H1 (cell line): ENCODE results near the gene ZNF512B. TPM values are rescaled to one million over a fixed set of nuclear protein-coding genes. Genes with fewer than 3 reads are reported as not detected.

ENCODE experiments used
- CTCF ChIA-PET: fragments of 300-600 bp; sonication (Branson Sonifier 250); formaldehyde crosslinking; loops from one replicate; lab custom pipeline; 2021; ENCODE audit not compliant: partially characterized antibody; lab: Charles Lee
- POLR2A ChIA-PET: fragments of 300-600 bp; sonication (Branson Sonifier 250); formaldehyde crosslinking; loops from one replicate; lab custom pipeline; 2021; ENCODE audit warnings: inconsistent platforms; ENCODE audit not compliant: partially characterized antibody; lab: Charles Lee
- DNase-seq, 2 experiments: peaks; one replicate each; pipeline versions ENCODE4 v3.0.0 to v3.0.0-alpha.2; 2010 to 2022; ENCODE audit warnings: low spot score in 2 of 2, low read depth in 1 of 2, mixed read lengths in 1 of 2
- FAIRE-seq: peaks from 2 replicates; lab custom pipeline; 2011; peaks lifted over from hg19 to GRCh38; lab: Jason Lieb, UNC
- H2AFZ ChIP-seq: 2 replicates; pipeline ENCODE4 v1.8.1; 2012; ENCODE audit warnings: low read length, inconsistent platforms
- H2AK5ac ChIP-seq: 2 replicates; pipeline ENCODE4 v1.6.1; 2013; ENCODE audit warnings: low read depth, low read length
- H2BK120ac ChIP-seq: replicated peaks from 2 replicates; pipeline ENCODE3; 2013; ENCODE audit warnings: low read depth, low read length, inconsistent platforms
- H2BK12ac ChIP-seq: 2 replicates; pipeline ENCODE4 v1.6.1; 2013; ENCODE audit warnings: low read depth, low read length
- H2BK15ac ChIP-seq: 2 replicates; pipeline ENCODE4 v1.6.1; 2013; ENCODE audit warnings: low read length
- H2BK20ac ChIP-seq: 2 replicates; pipeline ENCODE4 v1.6.1; 2013; ENCODE audit warnings: low read length
- H2BK5ac ChIP-seq: 2 replicates; pipeline ENCODE4 v1.6.1; 2013; ENCODE audit warnings: low read depth, low read length
- H3K14ac ChIP-seq: 2 replicates; pipeline ENCODE4 v1.6.1; 2013; ENCODE audit warnings: inconsistent platforms; ENCODE audit not compliant: insufficient read length
- H3K18ac ChIP-seq: 2 replicates; pipeline ENCODE4 v1.6.1; 2013; ENCODE audit warnings: low read length; ENCODE audit errors: extremely low read depth
- H3K23ac ChIP-seq: 2 replicates; pipeline ENCODE4 v1.6.1; 2013; ENCODE audit warnings: inconsistent platforms; ENCODE audit not compliant: insufficient read length
- H3K23me2 ChIP-seq: 2 replicates; pipeline ENCODE4 v1.6.1; 2013; ENCODE audit warnings: low read depth, low read length
- H3K27ac ChIP-seq: 2 replicates; pipeline ENCODE4 v1.6.1; 2011; ENCODE audit warnings: low read depth, low read length, inconsistent platforms
- H3K27me3 ChIP-seq, 4 experiments: replicated peaks in 1 of 4; 1 replicate in 1 of 4; 2 replicates in 3 of 4; pipeline versions ENCODE4 v1.6.1 to v1.8.1; 2011 to 2013; ENCODE audit warnings: low read length in 3 of 4, mild to moderate bottlenecking in 3 of 4, inconsistent platforms in 2 of 4, mixed read lengths in 2 of 4, moderate library complexity in 1 of 4; ENCODE audit not compliant: control insufficient read depth in 3 of 4, insufficient read depth in 3 of 4; ENCODE audit errors: extremely low read depth in 1 of 4
- H3K36me3 ChIP-seq, 4 experiments: 2 replicates each; pipeline versions ENCODE4 v1.6.1 to v1.8.1; 2011 to 2013; ENCODE audit warnings: mild to moderate bottlenecking in 4 of 4, low read length in 3 of 4, moderate library complexity in 2 of 4, control low read depth in 1 of 4, inconsistent platforms in 1 of 4; ENCODE audit not compliant: insufficient read depth in 4 of 4, control insufficient read depth in 2 of 4
- H3K4ac ChIP-seq: replicated peaks from 2 replicates; pipeline ENCODE3; 2013; ENCODE audit warnings: low read length, low read depth, mixed read lengths, inconsistent platforms; ENCODE audit not compliant: insufficient read length
- H3K4me1 ChIP-seq, 4 experiments: replicated peaks in 1 of 4; 1 replicate in 1 of 4; 2 replicates in 3 of 4; pipeline versions ENCODE4 v1.6.1 to v1.8.1; 2011 to 2013; ENCODE audit warnings: low read length in 3 of 4, inconsistent platforms in 2 of 4, mixed read lengths in 1 of 4; ENCODE audit not compliant: insufficient read depth in 4 of 4, control insufficient read depth in 3 of 4
- H3K4me2 ChIP-seq, 2 experiments: 2 replicates each; pipeline versions ENCODE4 v1.6.1 to v1.8.1; 2011 to 2013; ENCODE audit warnings: low read depth in 2 of 2, low read length in 2 of 2, control low read depth in 1 of 2, inconsistent platforms in 1 of 2, mild to moderate bottlenecking in 1 of 2; ENCODE audit not compliant: insufficient read depth in 1 of 2
- H3K4me3 ChIP-seq, 4 experiments: fragments of 200-600, 300-600 bp in 1 of 4; sonication (generic), shearing (Covaris generic), sonication (Bioruptor Twin) in 1 of 4; 2 replicates each; pipeline versions ENCODE4 v1.5.1 to v1.8.1; 2011 to 2016; ENCODE audit warnings: low read length in 4 of 4, low read depth in 3 of 4, control low read depth in 2 of 4, inconsistent platforms in 2 of 4, mild to moderate bottlenecking in 2 of 4, mixed read lengths in 1 of 4, moderate library complexity in 1 of 4; ENCODE audit not compliant: insufficient read depth in 2 of 4; ENCODE audit errors: extremely low read depth in 1 of 4
- H3K56ac ChIP-seq: replicated peaks from 2 replicates; pipeline ENCODE3; 2013; ENCODE audit warnings: low read depth, mild to moderate bottlenecking, mixed read lengths, low read length, inconsistent platforms; ENCODE audit not compliant: insufficient read length
- H3K79me1 ChIP-seq: 2 replicates; pipeline ENCODE4 v1.6.1; 2013; ENCODE audit warnings: low read depth, low read length, control low read depth
- H3K79me2 ChIP-seq, 2 experiments: 2 replicates each; pipeline versions ENCODE4 v1.6.1 to v1.8.1; 2012 to 2013; ENCODE audit warnings: low read length in 2 of 2, mild to moderate bottlenecking in 2 of 2, inconsistent platforms in 1 of 2; ENCODE audit not compliant: insufficient read depth in 2 of 2, control insufficient read depth in 1 of 2
- H3K9ac ChIP-seq, 4 experiments: replicated peaks in 1 of 4; 1 replicate in 1 of 4; 2 replicates in 3 of 4; pipeline versions ENCODE4 v1.6.1 to v1.8.1; 2011 to 2013; ENCODE audit warnings: low read depth in 3 of 4, low read length in 3 of 4, control low read depth in 2 of 4, mild to moderate bottlenecking in 2 of 4, moderate library complexity in 2 of 4, inconsistent platforms in 1 of 4; ENCODE audit errors: extremely low read depth in 1 of 4
- H3K9me3 ChIP-seq, 2 experiments: 2 replicates each; pipeline versions ENCODE4 v1.6.1 to v1.8.1; 2012 to 2013; ENCODE audit warnings: mild to moderate bottlenecking in 2 of 2, moderate library complexity in 2 of 2, control low read depth in 1 of 2, inconsistent platforms in 1 of 2, low read depth in 1 of 2, low read length in 1 of 2, mixed read lengths in 1 of 2; ENCODE audit not compliant: insufficient read depth in 2 of 2
- H4K20me1 ChIP-seq, 2 experiments: replicated peaks in 1 of 2; 2 replicates each; pipeline versions ENCODE3 to v1.8.1; 2011 to 2013; ENCODE audit warnings: inconsistent platforms in 2 of 2, low read length in 2 of 2, mild to moderate bottlenecking in 1 of 2; ENCODE audit not compliant: insufficient read depth in 2 of 2, control insufficient read depth in 1 of 2
- H4K5ac ChIP-seq: 2 replicates; pipeline ENCODE4 v1.6.1; 2013; ENCODE audit warnings: low read length, low read depth, mixed read lengths, inconsistent platforms; ENCODE audit not compliant: insufficient read length
- H4K8ac ChIP-seq: 2 replicates; pipeline ENCODE4 v1.8.0; 2013; ENCODE audit warnings: mild to moderate bottlenecking, moderate library complexity, low read length, inconsistent platforms; ENCODE audit not compliant: insufficient read depth; ENCODE audit errors: extremely low read depth
- H4K91ac ChIP-seq: replicated peaks from 2 replicates; pipeline ENCODE3; 2013; ENCODE audit warnings: low read length, mixed read lengths, inconsistent platforms; ENCODE audit not compliant: insufficient read length
- ATF2 ChIP-seq: IDR thresholded peaks from 2 replicates; pipeline ENCODE4 v1.6.1; 2012; ENCODE audit warnings: low read length, inconsistent platforms
- BACH1 ChIP-seq: IDR thresholded peaks from 2 replicates; pipeline ENCODE4 v1.6.1; 2012; ENCODE audit warnings: low read length, improper control_type of control experiment
- CBX5 ChIP-seq: fragments of 300-800, 300-1000 bp; sonication (generic); IDR thresholded peaks from 2 replicates; pipeline ENCODE4 v1.7.1; 2016; ENCODE audit warnings: antibody characterized with exemption, low read length, low read depth
- CEBPB ChIP-seq: IDR thresholded peaks from 2 replicates; pipeline ENCODE4 v1.6.1; 2012; ENCODE audit warnings: low read depth, low read length
- CREB1 ChIP-seq: IDR thresholded peaks from 2 replicates; pipeline ENCODE4 v1.6.1; 2012; ENCODE audit warnings: inconsistent platforms
- CTBP2 ChIP-seq: IDR thresholded peaks from 2 replicates; pipeline ENCODE4 v1.7.0; 2011; ENCODE audit warnings: borderline replicate concordance, mild to moderate bottlenecking, moderate library complexity, mixed read lengths, low read length; ENCODE audit not compliant: insufficient read depth, insufficient read length
- JUN ChIP-seq: IDR thresholded peaks from 2 replicates; pipeline ENCODE4 v1.6.1; 2011; ENCODE audit warnings: low read depth, mild to moderate bottlenecking, improper control_type of control experiment, low read length
- KDM1A ChIP-seq: fragments of 200-600, 300-600 bp; sonication (generic); IDR thresholded peaks from 2 replicates; pipeline ENCODE4 v1.7.1; 2016; ENCODE audit warnings: mild to moderate bottlenecking, low read length, borderline replicate concordance
- SIN3A ChIP-seq, 2 experiments: IDR thresholded peaks in 1 of 2; conservative IDR thresholded peaks in 1 of 2; 2 replicates each; pipeline ENCODE4 v1.6.1; 2011 to 2012; ENCODE audit warnings: low read length in 2 of 2, improper control_type of control experiment in 1 of 2, low read depth in 1 of 2, mild to moderate bottlenecking in 1 of 2
- SIRT6 ChIP-seq: IDR thresholded peaks from one replicate; pipeline ENCODE4 v1.7.1; 2012; ENCODE audit warnings: low read length, inconsistent platforms
- WGBS, 2 experiments: shearing (Covaris generic) in 1 of 2; methylation state at CpG; one replicate each; pipeline versions ENCODE4 v1.1.6 to v1.1.7; 2013 to 2015; ENCODE audit warnings: low lambda C conversion rate in 2 of 2, mixed read lengths in 2 of 2, inconsistent platforms in 1 of 2, low coverage in 1 of 2, missing lambda C conversion rate in 1 of 2; ENCODE audit not compliant: insufficient replicate concordance in 2 of 2, insufficient coverage in 1 of 2, insufficient read length in 1 of 2; ENCODE audit errors: extremely low coverage in 1 of 2, missing lambda C conversion rate in 1 of 2; 5-methylcytosine and 5-hydroxymethylcytosine counted together
- polyA plus RNA-seq, 7 experiments: library from polyadenylated mRNA; depleted of rRNA in 3 of 7; stranded (reverse) in 5 of 7; unstranded in 2 of 7; fragments of >200 nt in 5 of 7; fragments of 200-250 nt in 2 of 7; gene quantifications; 1 replicate in 5 of 7; 2 replicates in 1 of 7; 4 replicates in 1 of 7; pipeline versions ENCODE4 v1.2.1 to v1.2.3, GENCODE V29; 2011 to 2013; ENCODE audit warnings: missing spikeins in 2 of 7, mixed read lengths in 2 of 7
- total RNA-seq: library from RNA; stranded (reverse); fragmentation: NEBNext Ultra II Directional; extraction: Animal tissue kit (Norgen Biotek cat#: 25700); gene quantifications from 2 replicates; pipeline ENCODE4 v1.2.1, GENCODE V29; 2021

Gene ZNF512B
- total and polyA plus RNA-seq, 2 of the 8 experiments (the other 6 are each of a cell fraction or from before 2014, with no cell fraction given), result 7.3 to 26.6 TPM

GRCh38 chr20:63917811-63918210, 51.9 kb downstream of the ZNF512B start:
- Histone ChIP-seq H3K14ac (no peak overlapping the region), H2BK120ac (no peak overlapping the region), H4K20me1 (peaks cover 0 to 2% of the 10 kb centered on the region in 2 experiments), H3K56ac (no peak overlapping the region), H3K4ac (no peak overlapping the region), H3K79me2 (peaks cover 0 to 14% of the 10 kb centered on the region in 2 experiments; a peak in 1 of 4 replicates), H4K91ac (no peak overlapping the region), H3K18ac (no peak overlapping the region), H3K27me3 (no peaks in the 10 kb centered on the region), H3K4me2 (no peak overlapping the region), H4K5ac (no peak overlapping the region), H3K9ac (no peak overlapping the region; a peak in 1 of 7 replicates), H2AK5ac (no peak overlapping the region), H3K4me3 (no peak overlapping the region), H3K23ac (no peak overlapping the region), H3K9me3 (no peaks in the 10 kb centered on the region; a peak in 1 of 4 replicates), H2BK5ac (no peak overlapping the region), H3K4me1 (no peaks in the 10 kb centered on the region; a peak in 2 of 7 replicates), H3K23me2 (no peaks in the 10 kb centered on the region), H4K8ac (no peak overlapping the region), H3K36me3 (no peaks in the 10 kb centered on the region), H2BK15ac (no peak overlapping the region), H3K27ac (no peak overlapping the region), H2BK20ac (no peak overlapping the region), H3K79me1 (no peaks in the 10 kb centered on the region), H2BK12ac (no peak overlapping the region), H2AFZ (no peak overlapping the region)
- no peak for DNase-seq
- ChIA-PET POLR2A (interaction anchor here (0.8 kb wide), 1 partner anchor 54 kb away, joined by 3 read pairs; no protein-coding TSS in a partner anchor), CTCF (interaction anchor here (0.6 to 1.7 kb wide), 7 partner anchors 9 to 130 kb away, joined by 3 to 7 read pairs (median 5); partner anchors contain the start of gene TPD52L2)
- 93% methylated on average over 11 of the region's 11 CpGs; no CpG with 5 or more reads in 1 of the 2 experiments for WGBS, 2 experiments
- TF ChIP-seq KDM1A, result no peak
- TF ChIP-seq ATF2, result no peak
- no peak for TF ChIP-seq CREB1
- no peak for TF ChIP-seq SIN3A (conservative IDR thresholded peaks at IDR 0.05 in 1 of 2, IDR thresholded peaks at IDR 0.05 in 1 of 2; ENCODE audit: low read depth in 1 of 2, low read length in 2 of 2)
- TF ChIP-seq CTBP2, result no peak
- TF ChIP-seq CBX5, result no peak
- no peak for TF ChIP-seq JUN
- no peak for TF ChIP-seq SIRT6
- no peak for TF ChIP-seq BACH1
- TF ChIP-seq CEBPB, result no peak
- FAIRE-seq, result no peak
